IPS-18a (cell line): ENCODE measurements around the gene PTRH2.

Source experiments
- H3K27ac ChIP-seq: one replicate; pipeline ENCODE4 v1.5.1; 2013; ENCODE audit warnings: low read length
- H3K27me3 ChIP-seq: one replicate; pipeline ENCODE4 v1.6.1; 2013; ENCODE audit warnings: mild to moderate bottlenecking, low read length; ENCODE audit not compliant: control insufficient read depth, insufficient read depth
- H3K36me3 ChIP-seq: one replicate; pipeline ENCODE4 v1.6.1; 2013; ENCODE audit warnings: low read depth, low read length; ENCODE audit not compliant: control insufficient read depth
- H3K4me1 ChIP-seq: one replicate; pipeline ENCODE4 v1.6.1; 2013; ENCODE audit warnings: low read depth, low read length; ENCODE audit not compliant: control insufficient read depth
- H3K4me3 ChIP-seq: one replicate; pipeline ENCODE4 v1.5.1; 2013; ENCODE audit warnings: low read length
- H3K9ac ChIP-seq: one replicate; pipeline ENCODE4 v1.6.1; 2013; ENCODE audit warnings: mild to moderate bottlenecking, low read length, moderate library complexity
- H3K9me3 ChIP-seq: one replicate; pipeline ENCODE4 v1.6.1; 2013; ENCODE audit warnings: low read depth, low read length; ENCODE audit not compliant: control insufficient read depth

PTRH2 gene

DNA sequence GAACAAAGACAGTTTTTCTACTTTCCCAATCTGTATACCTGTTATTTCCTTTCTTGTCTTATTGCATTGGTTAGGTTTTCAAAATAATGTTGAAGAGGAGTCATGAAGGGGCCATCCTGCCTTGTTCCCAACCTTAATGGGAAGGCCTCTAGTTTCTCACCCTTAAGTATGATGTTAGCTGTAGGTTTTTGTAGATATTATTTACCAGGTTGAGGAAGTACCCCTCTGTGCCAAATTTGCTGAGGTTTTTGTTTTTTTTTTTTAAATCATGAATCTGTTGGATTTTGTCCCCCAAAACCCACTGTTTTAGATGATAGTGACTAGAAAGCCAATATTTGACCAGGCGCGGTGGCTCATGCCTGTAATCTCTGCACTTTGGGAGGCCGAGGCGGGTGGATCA lies 36.6 kb upstream of the PTRH2 start:
- H3K27ac ChIP-seq: no peak overlapping the region
- no peak overlapping the region for H3K9ac ChIP-seq
- no peaks in the 10 kb centered on the region for H3K36me3 ChIP-seq
- no peaks in the 10 kb centered on the region for H3K9me3 ChIP-seq
- no peaks in the 10 kb centered on the region for H3K27me3 ChIP-seq
- H3K4me1 ChIP-seq: no peaks in the 10 kb centered on the region
- H3K4me3 ChIP-seq: no peak overlapping the region

DNA sequence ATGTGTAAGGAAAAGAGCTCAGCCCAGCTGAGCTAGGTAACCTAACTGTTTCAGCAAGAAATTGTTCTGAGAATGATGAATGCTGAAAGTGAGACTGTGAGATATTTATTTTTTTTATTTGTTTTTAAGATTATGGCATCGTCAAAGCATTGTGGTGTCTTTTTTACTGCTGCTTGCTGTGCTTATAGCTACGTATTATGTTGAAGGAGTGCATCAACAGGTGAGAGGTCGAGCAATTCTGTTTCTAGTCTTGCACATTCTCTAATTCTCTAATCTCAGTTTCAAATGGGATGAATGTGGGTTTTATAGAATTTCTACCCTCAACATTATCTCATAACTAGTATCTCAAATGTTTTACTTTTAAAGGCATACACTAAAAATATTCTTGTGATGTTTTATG lies 30.1 kb upstream of the PTRH2 start:
- Histone ChIP-seq H3K4me1 (no peaks in the 10 kb centered on the region), H3K27ac (no peak overlapping the region), H3K36me3 (peaks cover 6% of the 10 kb centered on the region), H3K27me3 (no peaks in the 10 kb centered on the region), H3K9me3 (no peaks in the 10 kb centered on the region), H3K9ac (no peak overlapping the region), H3K4me3 (no peak overlapping the region)

DNA sequence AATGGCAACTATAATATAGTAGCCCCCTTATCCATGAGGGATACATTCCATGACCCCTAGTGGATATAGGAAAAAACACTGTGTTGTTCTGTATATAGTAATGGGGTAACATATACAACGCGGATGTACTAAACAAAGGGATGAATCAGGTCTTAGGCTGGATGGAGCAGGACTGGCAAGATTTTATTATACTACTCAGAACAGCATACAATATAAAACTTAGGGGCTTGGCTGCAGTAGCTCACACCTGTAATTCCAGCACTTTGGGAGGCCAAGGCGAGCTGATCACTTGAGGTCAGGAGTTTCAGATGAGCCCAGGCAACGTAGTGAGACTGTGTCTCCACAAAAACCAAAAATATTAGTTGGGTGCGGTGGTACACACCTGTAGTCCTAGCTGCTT lies 27.0 kb upstream of the PTRH2 start:
- Histone ChIP-seq H3K9me3 (no peaks in the 10 kb centered on the region), H3K36me3 (peaks cover 9% of the 10 kb centered on the region), H3K4me1 (no peaks in the 10 kb centered on the region), H3K27ac (no peak overlapping the region), H3K9ac (no peak overlapping the region), H3K27me3 (no peaks in the 10 kb centered on the region), H3K4me3 (no peak overlapping the region)

DNA sequence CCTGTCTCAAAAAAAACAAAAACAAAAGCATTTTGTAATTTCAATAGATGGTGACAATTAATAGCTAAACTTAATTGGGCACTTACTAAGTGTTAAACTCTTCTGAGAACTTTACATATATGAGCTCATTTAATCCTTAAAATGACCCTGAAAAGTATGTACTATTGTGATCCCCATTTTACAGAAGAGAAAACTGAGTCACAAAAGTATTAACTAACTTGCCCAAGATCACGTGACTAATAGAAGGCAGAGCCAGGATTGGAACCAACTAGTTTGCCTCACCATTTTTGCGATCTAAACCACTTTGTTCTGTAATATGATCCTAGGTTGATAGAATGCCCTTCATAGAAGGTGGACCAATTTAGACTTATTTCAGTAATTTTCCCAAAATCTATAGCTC lies 26.5 kb upstream of the PTRH2 start:
- Histone ChIP-seq H3K4me1 (no peaks in the 10 kb centered on the region), H3K4me3 (no peak overlapping the region), H3K9ac (no peak overlapping the region), H3K36me3 (peaks cover 9% of the 10 kb centered on the region), H3K27me3 (no peaks in the 10 kb centered on the region), H3K9me3 (no peaks in the 10 kb centered on the region), H3K27ac (no peak overlapping the region)

DNA sequence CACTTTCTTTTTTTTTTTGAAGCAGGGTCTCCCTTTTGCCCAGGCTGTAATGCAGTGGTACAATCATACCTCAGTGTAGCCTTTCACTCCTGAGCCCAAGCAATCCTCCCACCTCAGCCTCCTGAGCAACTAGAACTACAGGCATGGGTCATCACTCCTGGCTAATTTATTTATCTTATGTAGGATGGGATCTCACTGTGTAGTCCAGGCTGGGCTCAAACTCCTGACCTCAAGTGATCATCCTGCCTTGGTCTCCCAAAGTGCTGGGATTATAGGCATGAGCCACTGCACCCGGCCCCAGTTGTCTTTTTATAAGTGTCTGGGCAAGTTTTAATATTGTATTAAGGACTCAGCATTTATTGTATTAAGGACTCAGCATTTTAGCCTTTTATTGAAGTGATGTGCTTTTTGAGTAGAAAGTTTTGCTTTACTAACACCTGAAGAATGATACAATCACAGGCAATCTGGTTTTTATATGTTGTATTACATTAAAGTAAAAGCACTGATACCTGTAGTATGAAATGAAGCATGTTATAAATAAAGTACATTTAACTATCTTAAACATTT lies 23.1 kb upstream of the PTRH2 start:
- no peaks in the 10 kb centered on the region for H3K9me3 ChIP-seq
- no peaks in the 10 kb centered on the region for H3K4me1 ChIP-seq
- no peaks in the 10 kb centered on the region for H3K27me3 ChIP-seq
- H3K27ac ChIP-seq: no peak overlapping the region
- peaks cover 4% of the 10 kb centered on the region for H3K36me3 ChIP-seq
- no peak overlapping the region for H3K4me3 ChIP-seq
- no peak overlapping the region for H3K9ac ChIP-seq

DNA sequence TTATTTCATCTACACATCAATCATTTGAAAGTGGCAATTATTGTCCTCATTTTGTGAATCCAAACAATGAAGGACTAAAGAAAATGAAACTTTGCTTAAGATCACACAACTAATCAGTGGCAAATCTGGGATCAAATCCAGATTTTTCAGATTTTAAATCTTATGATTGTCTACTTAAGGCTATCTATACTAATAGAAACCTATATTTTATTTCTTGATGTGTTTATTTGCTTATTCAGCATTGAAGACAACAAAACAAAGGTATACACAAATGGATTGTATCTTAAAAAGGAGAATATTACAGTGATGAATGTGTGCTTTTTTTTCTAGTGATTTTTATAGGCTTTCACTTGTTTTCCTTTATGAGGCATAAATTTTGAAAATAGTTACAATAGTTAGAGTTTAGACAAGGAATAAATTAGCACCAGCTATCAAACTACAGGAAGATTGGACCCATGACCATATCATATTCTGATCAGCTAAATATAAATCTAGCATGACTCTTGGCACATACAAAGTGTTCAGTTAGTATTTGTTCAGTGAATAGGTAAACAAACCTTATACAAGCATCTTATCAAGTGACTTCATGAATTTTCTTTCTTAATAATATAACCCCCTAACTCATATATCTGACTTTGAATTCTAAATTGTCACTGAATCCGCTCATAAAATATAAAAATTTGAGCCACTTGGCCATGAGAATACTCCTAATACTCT lies 20.7 kb upstream of the PTRH2 start:
- H3K9me3 ChIP-seq: no peaks in the 10 kb centered on the region
- no peaks in the 10 kb centered on the region for H3K27me3 ChIP-seq
- H3K4me1 ChIP-seq: peaks cover 4% of the 10 kb centered on the region

DNA sequence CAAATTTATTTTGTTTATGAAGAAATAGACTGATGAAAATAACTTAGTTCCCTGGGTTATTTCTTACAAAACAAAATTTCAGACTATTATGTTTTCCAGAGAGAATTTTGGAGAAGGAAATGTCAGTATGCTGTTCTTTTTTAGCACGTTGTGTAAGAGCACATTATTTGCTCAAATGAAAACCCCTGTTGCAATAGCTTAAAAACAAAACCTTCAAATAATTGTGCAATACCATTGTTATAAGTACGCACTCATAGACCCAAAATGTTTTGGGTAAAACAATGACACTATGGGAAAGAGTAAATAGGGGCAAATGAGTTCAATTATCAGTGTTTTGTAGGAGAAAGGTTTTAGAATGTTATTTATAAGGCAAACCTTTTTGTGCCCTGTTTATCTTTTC lies 18.5 kb upstream of the PTRH2 start:
- Histone ChIP-seq H3K27ac (no peak overlapping the region), H3K9ac (no peak overlapping the region), H3K27me3 (no peaks in the 10 kb centered on the region), H3K4me3 (no peak overlapping the region), H3K4me1 (peaks cover 5% of the 10 kb centered on the region), H3K9me3 (no peaks in the 10 kb centered on the region), H3K36me3 (peaks cover 2% of the 10 kb centered on the region)

More for the DNA sequence above, 20.7 kb upstream of the PTRH2 start:
- Histone ChIP-seq H3K36me3 (peaks cover 2% of the 10 kb centered on the region), H3K4me3 (no peak overlapping the region), H3K27ac (no peak overlapping the region), H3K9ac (no peak overlapping the region)

DNA sequence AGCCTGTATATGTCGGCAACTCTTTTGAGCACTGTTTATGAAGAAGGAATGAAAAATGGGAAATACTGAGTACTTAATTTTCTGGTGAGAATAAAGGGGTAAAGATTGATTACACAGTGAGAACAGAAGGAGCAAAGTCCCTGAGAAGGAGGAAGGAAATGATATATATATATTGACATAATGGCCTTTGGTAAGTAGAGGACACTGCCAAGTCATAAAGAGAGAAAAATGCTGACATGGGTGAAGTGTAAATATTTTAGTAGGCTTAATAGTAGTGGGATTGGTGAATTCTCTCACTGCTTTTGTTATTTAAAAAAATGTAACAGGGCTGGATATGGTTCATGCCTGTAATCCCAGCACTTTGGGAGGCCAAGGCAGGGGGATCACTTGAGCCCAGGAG lies 16.4 kb upstream of the PTRH2 start:
- no peak overlapping the region for H3K27ac ChIP-seq
- H3K27me3 ChIP-seq: no peaks in the 10 kb centered on the region
- H3K9me3 ChIP-seq: no peaks in the 10 kb centered on the region
- no peak overlapping the region for H3K9ac ChIP-seq
- H3K4me3 ChIP-seq: no peak overlapping the region
- peaks cover 5% of the 10 kb centered on the region for H3K4me1 ChIP-seq
- H3K36me3 ChIP-seq: no peaks in the 10 kb centered on the region

DNA sequence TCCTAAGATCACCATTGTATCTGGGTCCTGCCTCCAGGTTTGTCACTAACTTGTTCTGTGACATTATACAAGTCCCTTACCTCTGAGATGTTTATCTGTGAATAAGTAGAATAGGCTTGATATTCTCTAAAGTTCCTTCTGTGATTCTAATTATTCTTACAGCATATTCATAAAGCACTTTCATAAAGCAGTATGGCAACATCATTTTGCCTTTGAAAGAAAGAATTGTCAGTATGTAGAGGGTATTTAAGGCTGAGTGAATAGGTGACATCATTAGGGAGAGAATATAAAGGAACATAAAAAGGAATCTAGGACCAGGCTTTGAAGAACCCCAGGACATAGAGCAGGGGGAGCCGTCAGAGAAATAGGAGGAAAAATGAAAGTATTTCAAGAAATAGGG lies 15.8 kb upstream of the PTRH2 start:
- Histone ChIP-seq H3K36me3 (no peaks in the 10 kb centered on the region), H3K4me1 (peaks cover 5% of the 10 kb centered on the region), H3K27me3 (no peaks in the 10 kb centered on the region), H3K27ac (no peak overlapping the region), H3K9ac (no peak overlapping the region), H3K9me3 (no peaks in the 10 kb centered on the region), H3K4me3 (no peak overlapping the region)

DNA sequence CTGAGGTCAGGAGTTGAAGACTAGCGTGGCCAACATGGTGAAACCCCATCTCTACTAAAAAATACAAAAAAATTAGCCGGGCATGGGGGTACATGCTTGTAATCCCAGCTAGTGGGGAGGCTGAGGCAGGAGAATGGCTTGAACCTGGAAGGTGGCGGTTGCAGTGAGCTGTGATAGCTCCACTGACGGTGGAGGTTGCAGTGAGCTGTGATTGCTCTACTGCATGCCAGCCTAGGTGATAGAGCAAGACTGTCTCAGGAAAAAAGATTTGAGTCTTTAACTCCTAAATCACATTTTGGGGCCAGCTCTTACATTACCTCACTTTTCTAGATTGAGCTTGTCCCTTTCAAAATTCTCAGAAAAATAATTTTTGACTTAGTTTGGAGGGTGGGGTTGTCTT lies 15.4 kb upstream of the PTRH2 start:
- Histone ChIP-seq H3K27ac (no peak overlapping the region), H3K9me3 (no peaks in the 10 kb centered on the region), H3K9ac (no peak overlapping the region), H3K27me3 (no peaks in the 10 kb centered on the region), H3K4me1 (peaks cover 5% of the 10 kb centered on the region), H3K36me3 (no peaks in the 10 kb centered on the region), H3K4me3 (no peak overlapping the region)

DNA sequence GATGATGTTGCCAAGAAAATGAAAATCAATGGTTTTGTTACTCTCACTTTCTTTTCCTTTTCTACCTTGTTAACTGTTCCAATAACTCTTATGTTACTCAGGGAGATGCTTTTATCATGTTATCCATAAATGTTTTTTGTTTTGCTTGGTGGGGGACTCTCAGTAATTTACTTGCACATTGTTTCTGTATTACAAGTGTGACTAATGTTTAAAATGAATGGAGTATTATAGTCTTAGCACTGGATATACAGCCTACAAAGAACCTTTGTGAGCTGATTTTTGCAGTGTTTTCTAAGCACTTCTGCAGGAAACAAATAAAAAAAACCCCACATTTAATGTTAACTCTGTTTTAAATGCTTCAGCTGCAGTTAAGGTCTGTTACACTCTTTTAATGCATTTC lies 12.3 kb upstream of the PTRH2 start:
- Histone ChIP-seq H3K4me1 (peaks cover 5% of the 10 kb centered on the region), H3K27ac (no peak overlapping the region), H3K36me3 (no peaks in the 10 kb centered on the region), H3K4me3 (no peak overlapping the region), H3K9ac (no peak overlapping the region), H3K9me3 (no peaks in the 10 kb centered on the region), H3K27me3 (no peaks in the 10 kb centered on the region)

DNA sequence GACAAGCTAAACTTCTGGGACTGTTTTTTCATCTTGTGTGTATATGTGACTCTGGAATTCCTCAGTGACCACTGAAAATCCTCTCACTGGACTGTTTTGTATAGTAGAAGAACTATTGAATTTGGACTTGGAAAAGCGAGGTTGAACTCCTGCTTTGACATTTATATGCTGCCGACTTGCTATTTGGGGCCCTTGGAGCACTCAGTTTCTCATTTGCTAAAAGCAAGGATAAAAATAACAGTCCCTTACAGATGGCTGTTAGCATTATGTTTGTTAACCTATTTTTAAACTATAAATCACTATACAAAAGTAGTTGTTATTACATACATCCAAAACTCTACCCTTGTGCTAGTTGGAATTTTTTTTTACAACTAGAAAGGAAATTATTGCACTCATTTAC lies 9.2 kb upstream of the PTRH2 start:
- Histone ChIP-seq H3K27ac (no peak overlapping the region), H3K36me3 (no peaks in the 10 kb centered on the region), H3K9ac (no peak overlapping the region), H3K4me3 (no peak overlapping the region), H3K4me1 (no peaks in the 10 kb centered on the region), H3K9me3 (no peaks in the 10 kb centered on the region), H3K27me3 (no peaks in the 10 kb centered on the region)
